ENCODE data around the gene LBX1. TPM values are rescaled to one million over a fixed set of nuclear protein-coding genes. Genes with fewer than 3 reads are reported as not detected.

LBX1 gene
- total RNA-seq, 1 experiment from 2014 or later = not detected

- ATAC-seq (no peak), DNase-seq (ENCODE audit: low read depth, low spot score) (no peak)
- ChIA-PET CTCF (interaction anchor here (1.8 kb wide), 1 partner anchor 9 kb away, joined by 6 read pairs; no protein-coding TSS in a partner anchor), RAD21 (ENCODE audit: low non-redundant PET in 1 of 2, low total read pairs in 2 of 2, uncharacterized antibody in 2 of 2, unreplicated experiment in 2 of 2) (no interaction called here), POLR2A (no interaction called here)
- Histone ChIP-seq H3K27me3 (ENCODE audit: insufficient read depth, low read length) (no peaks in the 10 kb centered on the region), H3K4me3 (replicated peaks in 1 of 2; ENCODE audit: low read depth in 1 of 2, low read length in 2 of 2) (no peak overlapping the region), H3K9ac (ENCODE audit: low read length) (no peak overlapping the region), H3K4me2 (ENCODE audit: low read length) (no peak overlapping the region), H3K27ac (ENCODE audit: low read depth, low read length) (no peak overlapping the region), H3K9me3 (ENCODE audit: control insufficient read depth in 1 of 2, insufficient read depth in 1 of 2, low read depth in 1 of 2, low read length in 2 of 2) (no peaks in the 10 kb centered on the region), H2AFZ (ENCODE audit: low read depth, low read length, poor library complexity, severe bottlenecking) (no peak overlapping the region), H3K9me2 (ENCODE audit: insufficient read depth) (no peaks in the 10 kb centered on the region), H3K4me1 (ENCODE audit: control insufficient read depth in 1 of 2, insufficient read depth in 2 of 2, low read length in 2 of 2) (peaks cover 0 to 10% of the 10 kb centered on the region in 2 experiments; a peak in 1 of 4 replicates), H3K36me3 (ENCODE audit: control insufficient read depth in 1 of 2, insufficient read depth in 2 of 2, low read length in 2 of 2) (no peaks in the 10 kb centered on the region), H3K79me2 (ENCODE audit: insufficient read depth, low read length) (no peaks in the 10 kb centered on the region), H4K20me1 (ENCODE audit: insufficient read depth) (no peaks in the 10 kb centered on the region)
- BruUV-seq (replicated peaks) = no TSS peak
- intact Hi-C loops (cut with micrococcal nuclease) = no loop called here
- TF ChIP-seq SIN3A (IDR thresholded peaks at IDR 0.05; ENCODE audit: low read depth) = no peak
- TF ChIP-seq JUND (IDR thresholded peaks at IDR 0.05) = no peak
- no peak for TF ChIP-seq SP1 (IDR thresholded peaks at IDR 0.05; ENCODE audit: low read depth)
- no peak for TF ChIP-seq REST (IDR thresholded peaks at IDR 0.05; ENCODE audit: low read depth)
- TF ChIP-seq EZH2 (IDR thresholded peaks at IDR 0.05) = no peak
- no peak for TF ChIP-seq EGR1 (IDR thresholded peaks at IDR 0.05; ENCODE audit: low read depth)
- no peak for TF ChIP-seq ATF3 (IDR thresholded peaks at IDR 0.05)
- no peak for TF ChIP-seq MAX (IDR thresholded peaks at IDR 0.05)
- no peak for TF ChIP-seq POLR2AphosphoS5 (IDR thresholded peaks at IDR 0.05; ENCODE audit: low read depth, low read length)
Measured at GRCh38 chr10:101223274-101224059, 5.8 kb downstream of the LBX1 start.
